Mammary epithelial cell (primary cell): ENCODE results near the gene TNNI3K.

ENCODE experiments used
- CTCF ChIP-seq, 2 donors: IDR thresholded peaks in 1 of 2; conservative IDR thresholded peaks in 1 of 2; 2 replicates each; pipeline ENCODE4 v1.5.1; 2011 to 2012; ENCODE audit warnings: inconsistent platforms in 2 of 2, low read length in 2 of 2, mild to moderate bottlenecking in 2 of 2, control low read depth in 1 of 2, low read depth in 1 of 2; ENCODE audit not compliant: insufficient read depth in 1 of 2; ENCODE audit errors: extremely low read depth in 1 of 2
- EZH2 ChIP-seq: IDR thresholded peaks from 2 replicates; pipeline ENCODE4 v1.6.1; 2012; ENCODE audit warnings: low read length, inconsistent platforms, borderline replicate concordance

- TF ChIP-seq CTCF (conservative IDR thresholded peaks at IDR 0.05 in 1 of 2, IDR thresholded peaks at IDR 0.05 in 1 of 2; ENCODE audit: extremely low read depth in 1 of 2, insufficient read depth in 1 of 2, low read depth in 1 of 2, low read length in 2 of 2) (no peak), EZH2 (no peak)
Measured at GRCh38 chr1:74403606-74404005, 168.4 kb downstream of the TNNI3K start.
